ENCODE results near the gene FXR2. TPM values are rescaled to one million over a fixed set of nuclear protein-coding genes. Genes with fewer than 3 reads are reported as not detected.
A peak's percentile ranks its signal among the peaks of the same experiment; 100 is the strongest.

Gene FXR2
- total RNA-seq, 1 experiment from 2014 or later: 36.4 TPM

DNA sequence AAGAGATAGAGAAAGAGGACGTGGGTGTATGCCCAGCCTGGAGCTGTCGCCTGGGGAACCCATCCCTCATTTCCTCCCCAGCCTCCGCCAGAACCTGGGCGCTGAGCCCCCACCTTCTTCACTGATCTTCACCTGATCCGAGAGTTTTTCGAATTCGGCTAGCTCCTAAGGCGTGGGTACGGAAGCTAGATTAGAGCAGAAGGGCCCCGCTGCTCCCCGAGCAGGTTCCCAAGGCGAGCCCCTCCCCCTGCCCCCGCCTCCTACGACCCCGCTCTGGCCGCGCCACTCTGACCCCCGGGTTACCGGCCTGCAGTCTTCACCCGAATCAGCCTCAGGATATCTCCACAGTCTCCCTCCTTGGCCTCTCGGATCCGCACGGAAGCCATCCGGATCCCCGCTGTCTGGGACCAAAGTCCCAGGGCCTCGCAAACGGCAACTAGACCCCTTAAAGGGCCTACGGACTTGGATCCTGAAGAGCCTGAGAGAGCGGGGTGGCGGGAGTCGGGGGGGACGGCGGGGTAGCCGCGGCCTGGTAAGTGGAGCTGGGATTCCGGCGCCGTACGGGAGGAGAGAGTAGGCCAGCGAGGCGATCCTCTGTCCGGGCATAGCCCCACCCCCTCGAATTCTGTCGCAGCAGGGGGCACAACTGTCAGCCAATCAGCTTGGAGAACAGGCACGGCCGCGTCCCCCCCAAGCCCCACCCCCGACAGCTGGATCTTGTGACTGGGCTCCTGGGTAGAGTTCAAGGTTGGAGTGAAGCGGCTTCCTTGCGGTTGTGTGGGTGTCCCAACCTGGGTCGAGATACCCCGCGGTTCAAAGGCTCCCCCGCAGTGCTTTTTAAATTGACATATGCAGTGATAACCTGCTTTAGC lies 12.8 kb upstream of the FXR2 start, which contains the start of gene SAT2:
TSS of gene SAT2 (minus strand) at position 572 of the 872 bp plus-strand sequence. CDS start at position 386, 186 bp downstream.
- no peak within 1 kb of the TSS for H2BK120ac ChIP-seq (ENCODE audit: low read depth, low read length, poor library complexity, severe bottlenecking)
- H3K79me2 ChIP-seq (ENCODE audit: insufficient read depth, low read length): no peaks in the 10 kb centered on the region
- DNase-seq: peak; percentile 99
- peak within 1 kb of the TSS; percentile 87 for H3K18ac ChIP-seq (ENCODE audit: insufficient read length, low read depth, low read length)
- H3K79me1 ChIP-seq (ENCODE audit: insufficient read depth, low read depth, low read length, poor library complexity, severe bottlenecking): no peaks in the 10 kb centered on the region
- H3K4me2 ChIP-seq (ENCODE audit: insufficient read depth, insufficient read length, low read length): peak within 1 kb of the TSS; percentile 94
- H3K27me3 ChIP-seq (ENCODE audit: insufficient read depth, low read length): no peaks in the 10 kb centered on the region
- H3T11ph ChIP-seq (ENCODE audit: low read length): no peak within 1 kb of the TSS
- H4K5ac ChIP-seq (ENCODE audit: insufficient read length, low read depth, low read length): no peak within 1 kb of the TSS
- no peak within 1 kb of the TSS for H3K23ac ChIP-seq (ENCODE audit: insufficient read length, low read depth, low read length)
- H4K20me1 ChIP-seq (ENCODE audit: control insufficient read depth, insufficient read depth, insufficient read length): no peaks in the 10 kb centered on the region
- peak within 1 kb of the TSS; percentile 90 to 96 (median 96); a peak in 6 of 7 replicates for H3K27ac Mint-ChIP-seq
- H4K91ac ChIP-seq (ENCODE audit: insufficient read length, low read depth, low read length): no peak within 1 kb of the TSS
- H3K27me3 Mint-ChIP-seq (ENCODE audit: low read depth): peaks cover 2% of the 10 kb centered on the region; the same call in 1 of the 2 replicates
- no peak within 1 kb of the TSS for H2BK12ac ChIP-seq (ENCODE audit: insufficient read length, low read depth, low read length)
- no CpG with 5 or more reads among the region's 54 CpGs for WGBS (ENCODE audit: extremely low coverage, insufficient read length, low lambda C conversion rate)
- H3K4me3 Mint-ChIP-seq: peak within 1 kb of the TSS; percentile 90 to 94
- peaks cover 11 to 13% of the 10 kb centered on the region in 2 experiments for H3K4me1 Mint-ChIP-seq
- peak within 1 kb of the TSS; percentile 74 for H3K14ac ChIP-seq (ENCODE audit: insufficient read depth, low read length)
- H3K27ac ChIP-seq (ENCODE audit: insufficient read length, low read depth, low read length): no peak within 1 kb of the TSS
- peak within 1 kb of the TSS; percentile 80 for H3K9ac ChIP-seq (ENCODE audit: extremely low read depth, insufficient read length, low read length)
- no peak within 1 kb of the TSS for H2AK5ac ChIP-seq (ENCODE audit: insufficient read length, low read length)
- no peaks in the 10 kb centered on the region for H3K4me1 ChIP-seq (ENCODE audit: insufficient read depth, low read length)
- H2BK5ac ChIP-seq (ENCODE audit: insufficient read length, low read length): no peak within 1 kb of the TSS
- no peak within 1 kb of the TSS for H2BK20ac ChIP-seq (ENCODE audit: low read depth, low read length, poor library complexity, severe bottlenecking)
- H3K9me3 ChIP-seq (ENCODE audit: control insufficient read depth, low read depth, low read length): no peaks in the 10 kb centered on the region
- H3K36me3 Mint-ChIP-seq (ENCODE audit: insufficient read depth in 1 of 3, low read depth in 3 of 3): peaks cover 4 to 19% (median 15%) of the 10 kb centered on the region in 3 experiments
- no peak within 1 kb of the TSS for H2AFZ ChIP-seq (ENCODE audit: low read length)
- TF ChIP-seq, protein P1, sequence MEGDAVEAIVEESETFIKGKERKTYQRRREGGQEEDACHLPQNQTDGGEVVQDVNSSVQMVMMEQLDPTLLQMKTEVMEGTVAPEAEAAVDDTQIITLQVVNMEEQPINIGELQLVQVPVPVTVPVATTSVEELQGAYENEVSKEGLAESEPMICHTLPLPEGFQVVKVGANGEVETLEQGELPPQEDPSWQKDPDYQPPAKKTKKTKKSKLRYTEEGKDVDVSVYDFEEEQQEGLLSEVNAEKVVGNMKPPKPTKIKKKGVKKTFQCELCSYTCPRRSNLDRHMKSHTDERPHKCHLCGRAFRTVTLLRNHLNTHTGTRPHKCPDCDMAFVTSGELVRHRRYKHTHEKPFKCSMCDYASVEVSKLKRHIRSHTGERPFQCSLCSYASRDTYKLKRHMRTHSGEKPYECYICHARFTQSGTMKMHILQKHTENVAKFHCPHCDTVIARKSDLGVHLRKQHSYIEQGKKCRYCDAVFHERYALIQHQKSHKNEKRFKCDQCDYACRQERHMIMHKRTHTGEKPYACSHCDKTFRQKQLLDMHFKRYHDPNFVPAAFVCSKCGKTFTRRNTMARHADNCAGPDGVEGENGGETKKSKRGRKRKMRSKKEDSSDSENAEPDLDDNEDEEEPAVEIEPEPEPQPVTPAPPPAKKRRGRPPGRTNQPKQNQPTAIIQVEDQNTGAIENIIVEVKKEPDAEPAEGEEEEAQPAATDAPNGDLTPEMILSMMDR (conservative IDR thresholded peaks at IDR 0.05): no peak
- H3K56ac ChIP-seq (ENCODE audit: insufficient read length, low read depth, low read length): no peak within 1 kb of the TSS
- H4K8ac ChIP-seq (replicated peaks; ENCODE audit: insufficient read length, low read depth, low read length): no peak within 1 kb of the TSS
- no peak within 1 kb of the TSS for H2BK15ac ChIP-seq (ENCODE audit: low read depth, low read length)
- H3K4ac ChIP-seq (ENCODE audit: low read depth, low read length): no peak within 1 kb of the TSS
- no peaks in the 10 kb centered on the region for H3K9me3 Mint-ChIP-seq
- peaks cover 8% of the 10 kb centered on the region for H3K23me2 ChIP-seq (ENCODE audit: insufficient read length, low read depth, low read length, poor library complexity, severe bottlenecking)

Measured in H9 (cell line).